Mucosa of descending colon (tissue), 3 donors: ENCODE measurements around the gene PET100. TPM values are rescaled to one million over a fixed set of nuclear protein-coding genes. Genes with fewer than 3 reads are reported as not detected.

Source experiments
- ATAC-seq: fragments of 200-7000 bp; cut with Tn5 transposase; one replicate; pipeline ENCODE4 v1.9.1; 2020; ENCODE audit warnings: mild to moderate bottlenecking, moderate library complexity
- DNase-seq, 3 donors: peaks; one replicate each; pipeline ENCODE4 v3.0.0-alpha.2; 2020
- H3K36me3 ChIP-seq: fragments of 200-600 bp; one replicate; pipeline ENCODE4 v1.8.0; 2021; ENCODE audit warnings: low read depth, mild to moderate bottlenecking
- H3K4me1 ChIP-seq: fragments of 200-600 bp; one replicate; pipeline ENCODE4 v1.8.0; 2021; ENCODE audit warnings: low read depth, mild to moderate bottlenecking
- H3K4me3 ChIP-seq: fragments of 200-600 bp; one replicate; pipeline ENCODE4 v1.8.0; 2021; ENCODE audit warnings: mild to moderate bottlenecking
- H3K9me3 ChIP-seq: fragments of 200-600 bp; one replicate; pipeline ENCODE4 v1.8.0; 2021; ENCODE audit warnings: mild to moderate bottlenecking
- intact Hi-C, 2 donors: fragments of 100-400 bp; cut with DNase I in 1 of 2; cut with micrococcal nuclease in 1 of 2; formaldehyde crosslinking; loops; one replicate each; pipeline versions ENCODE4 v1.11.0 to v1.11.1; 2022; cut with DNase I, micrococcal nuclease
- total RNA-seq, 3 donors: library from RNA; stranded (reverse); fragmentation: NEBNext Ultra II Directional in 2 of 3; extraction: Animal tissue kit (Norgen Biotek cat#: 25700) in 2 of 3; gene quantifications; one replicate each; pipeline versions ENCODE4 v1.2.1 to v1.2.4, GENCODE V29; 2021 to 2023
- TF ChIP-seq, protein P1 (sequence below): fragments of 200-600 bp; IDR thresholded peaks from one replicate; pipeline ENCODE4 v1.8.0; 2022; ENCODE audit warnings: antibody characterized with exemption, mild to moderate bottlenecking
- donor health status: DM: no; HTN: no; CAD: no; lungs with moderate emphysema.
- donor health status: DM: no; HTN: no; CAD: no.
- donor health status: DM: no; HTN: yes; CAD: no.

The PET100 gene
- total RNA-seq, 3 donors from 2014 or later = 91.1 to 153 (median 110) TPM

DNA sequence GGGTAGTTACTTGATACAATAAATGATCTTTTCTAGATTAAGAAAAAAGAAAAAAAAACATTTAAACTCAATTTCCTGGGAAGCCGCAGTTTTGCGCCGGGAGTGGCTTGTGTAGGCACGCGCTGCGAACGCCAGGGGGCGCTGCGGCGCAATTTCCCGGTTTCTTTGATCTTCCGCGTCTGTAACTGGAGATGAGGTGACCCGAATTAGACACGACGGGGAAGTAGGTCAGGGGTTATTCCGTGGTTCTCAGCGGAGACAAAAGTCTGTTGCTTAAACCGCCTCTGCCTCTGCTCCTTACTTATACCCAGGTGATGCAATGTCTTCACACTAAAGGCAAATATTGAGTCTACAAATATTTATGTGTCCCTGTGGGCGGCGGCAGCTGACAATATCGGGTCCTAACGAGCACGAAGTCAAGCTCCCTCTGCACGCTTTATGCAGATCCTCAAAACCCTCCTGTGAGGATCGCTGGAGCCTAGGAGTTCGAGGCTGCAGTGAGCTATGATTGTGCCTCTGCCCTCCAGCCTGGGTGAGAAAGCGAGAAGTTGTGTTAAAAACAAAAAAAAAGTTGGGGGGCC is 22.6 kb downstream of the PET100 start:
- ATAC-seq = peak; percentile 93
- Histone ChIP-seq H3K36me3 (no peaks in the 10 kb centered on the region), H3K4me1 (peaks cover 4% of the 10 kb centered on the region), H3K4me3 (no peak overlapping the region), H3K9me3 (no peaks in the 10 kb centered on the region)
- intact Hi-C loops = no loop called here
- DNase-seq = peak; percentile 87 to 92 (median 87)
- TF ChIP-seq, protein P1, sequence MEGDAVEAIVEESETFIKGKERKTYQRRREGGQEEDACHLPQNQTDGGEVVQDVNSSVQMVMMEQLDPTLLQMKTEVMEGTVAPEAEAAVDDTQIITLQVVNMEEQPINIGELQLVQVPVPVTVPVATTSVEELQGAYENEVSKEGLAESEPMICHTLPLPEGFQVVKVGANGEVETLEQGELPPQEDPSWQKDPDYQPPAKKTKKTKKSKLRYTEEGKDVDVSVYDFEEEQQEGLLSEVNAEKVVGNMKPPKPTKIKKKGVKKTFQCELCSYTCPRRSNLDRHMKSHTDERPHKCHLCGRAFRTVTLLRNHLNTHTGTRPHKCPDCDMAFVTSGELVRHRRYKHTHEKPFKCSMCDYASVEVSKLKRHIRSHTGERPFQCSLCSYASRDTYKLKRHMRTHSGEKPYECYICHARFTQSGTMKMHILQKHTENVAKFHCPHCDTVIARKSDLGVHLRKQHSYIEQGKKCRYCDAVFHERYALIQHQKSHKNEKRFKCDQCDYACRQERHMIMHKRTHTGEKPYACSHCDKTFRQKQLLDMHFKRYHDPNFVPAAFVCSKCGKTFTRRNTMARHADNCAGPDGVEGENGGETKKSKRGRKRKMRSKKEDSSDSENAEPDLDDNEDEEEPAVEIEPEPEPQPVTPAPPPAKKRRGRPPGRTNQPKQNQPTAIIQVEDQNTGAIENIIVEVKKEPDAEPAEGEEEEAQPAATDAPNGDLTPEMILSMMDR = peak; percentile 99

DNA sequence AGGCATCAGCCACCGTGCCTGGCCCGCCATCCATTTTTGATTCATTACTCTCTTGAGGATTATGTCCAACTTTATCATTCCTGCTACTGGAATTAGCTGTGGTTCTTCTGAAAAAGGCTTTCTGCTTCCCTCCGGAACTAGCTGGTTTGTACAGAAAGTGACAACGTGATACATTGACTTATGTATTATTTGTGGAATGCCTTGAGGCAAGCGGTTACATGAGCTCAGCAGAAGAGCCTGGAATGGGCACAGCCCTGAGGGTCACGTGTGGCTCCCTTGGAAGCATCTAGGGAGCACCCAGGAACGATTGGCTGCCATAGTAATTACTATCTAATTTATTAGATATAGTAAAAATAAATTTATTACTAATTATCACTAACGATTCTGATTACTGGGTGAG is 24.8 kb downstream of the PET100 start:
- Histone ChIP-seq H3K9me3 (no peaks in the 10 kb centered on the region), H3K4me3 (no peak overlapping the region), H3K36me3 (no peaks in the 10 kb centered on the region), H3K4me1 (peaks cover 4% of the 10 kb centered on the region)
- ATAC-seq = no peak
- intact Hi-C loops = no loop called here
- no peak for DNase-seq
- TF ChIP-seq, protein P1 = no peak

DNA sequence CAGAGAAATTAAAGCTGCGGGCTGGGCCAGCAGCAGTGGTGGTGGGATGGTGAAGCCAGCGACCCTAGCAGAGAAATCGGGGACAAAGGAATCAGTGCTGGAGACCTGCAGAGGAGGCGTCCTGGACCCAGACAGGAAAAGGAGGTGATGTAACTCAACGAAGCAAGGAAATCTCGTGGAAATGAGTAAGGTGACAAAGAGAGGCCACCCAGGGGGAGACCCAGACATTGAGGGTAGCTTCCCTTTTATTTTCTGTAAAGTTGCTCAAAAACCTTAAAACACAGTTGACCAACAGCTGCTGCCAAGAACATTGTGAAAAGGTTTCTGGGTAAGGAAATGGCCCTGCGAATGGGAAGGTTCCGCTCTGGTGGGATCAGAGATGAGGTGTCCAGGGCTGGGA is 26.0 kb downstream of the PET100 start:
- no peaks in the 10 kb centered on the region for H3K36me3 ChIP-seq
- TF ChIP-seq, protein P1 = no peak
- no peak overlapping the region for H3K4me3 ChIP-seq
- H3K9me3 ChIP-seq = no peaks in the 10 kb centered on the region
- ATAC-seq (no peak), DNase-seq (no peak)
- peaks cover 4% of the 10 kb centered on the region for H3K4me1 ChIP-seq
- intact Hi-C loops = no loop called here

DNA sequence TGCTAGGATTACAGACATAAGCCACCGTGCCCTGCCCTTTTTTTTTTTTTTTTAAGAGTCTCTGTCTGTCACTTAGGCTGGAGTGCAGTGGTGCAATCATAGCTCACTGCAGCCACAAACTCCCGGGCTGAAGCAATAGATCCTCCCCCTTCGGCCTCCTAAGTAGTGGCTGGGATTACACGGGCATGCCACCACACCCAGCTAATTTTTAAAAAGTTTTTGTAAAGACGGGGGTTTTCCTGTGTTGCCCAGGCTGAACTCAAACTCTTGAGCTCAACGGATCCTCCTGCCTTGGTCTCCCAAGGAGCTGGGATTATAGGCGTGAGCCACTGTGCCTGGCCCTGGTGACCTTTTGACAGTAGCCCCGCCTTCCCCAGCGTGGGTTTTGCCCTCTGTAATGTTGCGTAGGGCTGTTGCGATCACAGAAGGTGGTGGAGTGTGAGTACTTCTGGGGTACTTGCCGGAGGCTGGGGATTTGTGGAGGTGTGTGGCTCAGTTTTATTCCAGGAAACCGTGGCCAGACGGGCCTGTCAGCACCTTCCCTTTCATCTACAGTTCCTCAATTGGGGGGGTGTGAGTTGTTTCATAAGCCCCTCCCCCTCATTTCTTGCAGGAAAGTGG is 27.6 kb downstream of the PET100 start:
- TF ChIP-seq, protein P1 = no peak
- intact Hi-C loops = no loop called here
- no peaks in the 10 kb centered on the region for H3K9me3 ChIP-seq
- H3K4me3 ChIP-seq = no peak overlapping the region
- no peaks in the 10 kb centered on the region for H3K36me3 ChIP-seq
- DNase-seq (no peak), ATAC-seq (peak; percentile 16)
- peaks cover 2% of the 10 kb centered on the region for H3K4me1 ChIP-seq

DNA sequence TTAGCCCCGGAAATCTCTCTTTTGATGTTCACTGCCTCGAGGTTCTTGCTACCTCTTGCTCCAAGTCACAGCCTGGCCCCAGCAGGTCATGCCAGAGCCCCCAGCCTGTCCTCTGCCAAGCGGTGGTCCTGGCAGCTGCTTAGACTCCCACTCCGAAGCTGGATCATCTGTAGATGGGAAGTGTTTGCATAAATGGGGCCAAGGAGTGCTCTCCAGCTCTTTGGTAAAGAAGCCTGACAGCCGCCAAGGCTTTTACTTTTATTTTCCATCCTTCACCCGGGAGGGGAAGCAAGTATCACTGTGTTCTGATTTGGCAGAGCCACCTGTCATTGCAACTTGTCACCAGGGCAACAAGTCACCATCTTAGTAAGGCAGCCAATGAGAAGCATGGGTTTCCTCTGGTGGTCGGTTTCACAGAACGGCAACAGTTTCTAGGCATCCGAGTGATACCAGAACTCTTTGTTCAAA is 28.7 kb downstream of the PET100 start:
- intact Hi-C loops = no loop called here
- Histone ChIP-seq H3K4me3 (no peak overlapping the region), H3K36me3 (no peaks in the 10 kb centered on the region), H3K9me3 (no peaks in the 10 kb centered on the region), H3K4me1 (no peaks in the 10 kb centered on the region)
- TF ChIP-seq, protein P1 = no peak
- ATAC-seq (peak; percentile 63), DNase-seq (no peak)
